NCI-H2171 (cell line): ENCODE results near the gene HLX.
A peak's percentile ranks its signal among the peaks of the same experiment; 100 is the strongest.

Experiments
- DNase-seq: peaks from one replicate; lab custom pipeline; 2025; lab: John Stamatoyannopoulos, UW

The HLX gene, protein sequence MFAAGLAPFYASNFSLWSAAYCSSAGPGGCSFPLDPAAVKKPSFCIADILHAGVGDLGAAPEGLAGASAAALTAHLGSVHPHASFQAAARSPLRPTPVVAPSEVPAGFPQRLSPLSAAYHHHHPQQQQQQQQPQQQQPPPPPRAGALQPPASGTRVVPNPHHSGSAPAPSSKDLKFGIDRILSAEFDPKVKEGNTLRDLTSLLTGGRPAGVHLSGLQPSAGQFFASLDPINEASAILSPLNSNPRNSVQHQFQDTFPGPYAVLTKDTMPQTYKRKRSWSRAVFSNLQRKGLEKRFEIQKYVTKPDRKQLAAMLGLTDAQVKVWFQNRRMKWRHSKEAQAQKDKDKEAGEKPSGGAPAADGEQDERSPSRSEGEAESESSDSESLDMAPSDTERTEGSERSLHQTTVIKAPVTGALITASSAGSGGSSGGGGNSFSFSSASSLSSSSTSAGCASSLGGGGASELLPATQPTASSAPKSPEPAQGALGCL

GRCh38 chr1:220879076-220879508 is at the start of gene HLX:
HLX (plus strand) TSS chr1:220879443; CDS start chr1:220879858, 415 bp downstream.
- no peak for DNase-seq

DNA sequence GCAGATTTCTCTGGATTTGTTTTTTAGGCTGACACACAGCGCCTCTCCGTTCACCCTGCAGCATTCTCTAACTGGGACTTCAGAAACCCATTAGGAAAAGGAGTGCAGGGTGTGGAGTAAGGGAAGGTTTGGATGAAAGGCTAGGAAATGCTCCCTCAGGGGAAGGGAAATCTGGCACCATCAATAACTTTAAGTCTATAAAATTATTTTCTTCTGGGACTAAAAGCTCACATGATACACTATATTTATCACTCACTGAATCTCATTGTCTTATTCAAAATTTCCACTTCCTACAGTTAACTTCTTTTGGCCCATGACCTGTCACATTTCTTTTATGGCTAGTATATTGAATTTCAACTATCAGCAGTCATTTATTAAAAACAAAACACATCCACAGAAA is 45.8 kb upstream of the HLX start:
- DNase-seq, result no peak

- DNase-seq, result no peak
Measured at GRCh38 chr1:220834155-220834870, 44.9 kb upstream of the HLX start.

- no peak for DNase-seq
Measured at GRCh38 chr1:220838578-220838977, 40.7 kb upstream of the HLX start.

GRCh38 chr1:220839474-220839873 is 39.8 kb upstream of the HLX start:
- no peak for DNase-seq

DNA sequence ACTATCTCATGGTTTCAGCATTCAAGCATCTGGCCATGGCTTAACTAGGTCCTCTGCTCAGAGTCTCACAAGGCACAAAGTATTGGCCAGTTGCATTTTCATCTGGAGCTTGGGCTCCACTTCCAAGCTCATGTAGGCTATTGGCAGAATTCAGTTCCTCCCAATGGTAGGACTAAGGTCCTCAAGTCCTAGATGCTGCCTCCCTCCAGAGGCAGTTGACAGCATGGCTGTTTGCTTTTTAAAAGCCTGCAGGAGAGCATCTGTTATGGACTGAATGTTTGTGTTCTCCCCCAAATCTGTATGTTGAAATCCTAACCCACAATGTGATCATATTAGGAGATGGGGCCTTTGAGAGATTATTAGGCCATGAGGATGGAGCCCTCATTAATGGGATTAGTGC is 38.0 kb upstream of the HLX start:
- no peak for DNase-seq

DNA sequence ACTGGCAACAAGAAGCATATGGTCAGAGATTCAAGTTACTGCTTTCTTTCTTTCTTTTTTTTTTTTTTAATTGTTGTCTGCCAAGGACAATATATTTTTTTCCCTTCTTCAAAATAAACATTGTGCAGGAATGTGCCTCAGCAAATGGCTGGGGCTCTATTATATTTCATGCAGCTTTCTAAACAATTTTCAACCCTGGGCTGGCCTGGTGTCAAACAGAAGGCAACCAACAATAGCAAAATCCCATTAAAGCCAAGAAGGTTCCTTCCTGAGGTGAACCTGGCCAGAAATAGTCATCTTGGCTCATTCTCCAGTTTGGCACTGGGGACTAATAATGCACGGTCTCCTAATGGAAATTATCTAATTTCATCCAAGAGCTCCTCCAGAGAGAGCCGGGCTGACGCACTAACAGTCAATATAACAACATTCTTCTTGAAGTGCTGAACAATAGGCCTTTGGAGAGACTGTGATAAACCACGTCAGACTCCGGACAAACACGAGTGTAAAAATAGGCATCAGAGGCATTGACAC is 35.7 kb upstream of the HLX start:
- DNase-seq, result peak; percentile 2

DNA sequence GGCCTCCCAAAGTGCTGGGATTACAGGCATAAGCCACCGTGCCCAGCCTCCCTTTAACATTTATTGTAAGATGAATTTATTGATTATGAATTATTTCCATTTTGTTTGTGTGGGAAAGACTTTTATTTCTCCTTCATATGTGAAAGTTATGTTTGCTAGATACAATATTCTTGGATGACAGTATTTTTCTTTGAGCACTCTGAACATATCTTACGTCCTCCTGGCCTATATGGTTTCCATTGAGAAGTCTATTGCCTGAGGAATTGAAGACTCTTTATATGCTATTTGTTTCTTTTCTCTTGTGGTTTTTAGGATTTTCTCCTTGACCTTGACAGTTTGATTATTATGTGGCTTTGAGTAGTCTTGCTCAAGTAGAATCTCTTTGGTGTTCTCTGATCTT is 26.8 kb upstream of the HLX start:
- DNase-seq, result no peak

DNA sequence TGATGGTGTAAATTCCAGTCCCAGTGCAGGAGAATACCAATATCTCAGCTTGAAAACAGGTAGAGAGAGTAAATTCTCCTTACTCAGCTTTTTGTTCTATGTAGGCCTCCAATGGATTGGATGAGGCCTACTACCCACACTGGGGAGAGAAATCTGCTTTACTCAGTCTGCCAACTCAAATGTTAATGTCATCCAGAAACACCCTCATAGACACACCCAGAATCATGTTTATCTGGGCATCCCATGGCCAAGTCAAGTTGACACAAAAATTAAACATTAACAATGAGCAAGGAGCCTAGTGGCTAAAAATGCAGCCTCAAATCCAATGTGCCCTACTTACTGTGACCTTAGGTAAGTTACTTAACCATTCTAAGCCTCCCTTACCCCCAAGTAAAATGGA is 6.9 kb upstream of the HLX start:
- no peak for DNase-seq

DNA sequence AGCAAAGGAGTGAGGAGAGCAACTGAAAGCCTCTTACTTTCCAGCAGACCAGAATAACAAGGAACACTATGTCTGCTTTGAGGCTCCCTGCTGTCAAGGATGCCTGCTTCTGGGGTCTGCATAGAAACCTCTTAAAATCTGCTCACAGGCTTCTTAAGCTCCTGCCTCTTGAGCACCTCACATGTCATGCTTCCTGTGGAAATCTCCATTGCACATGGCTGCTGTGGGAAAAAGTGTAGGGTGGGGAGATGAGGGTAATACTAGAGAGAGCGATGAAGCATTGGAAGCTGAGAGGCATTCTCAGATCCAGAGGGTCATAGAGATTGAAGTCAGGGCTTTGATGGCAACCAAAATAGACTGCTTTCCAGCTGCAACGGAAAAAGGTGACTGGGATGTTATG is 6.2 kb upstream of the HLX start:
- DNase-seq, result no peak

DNA sequence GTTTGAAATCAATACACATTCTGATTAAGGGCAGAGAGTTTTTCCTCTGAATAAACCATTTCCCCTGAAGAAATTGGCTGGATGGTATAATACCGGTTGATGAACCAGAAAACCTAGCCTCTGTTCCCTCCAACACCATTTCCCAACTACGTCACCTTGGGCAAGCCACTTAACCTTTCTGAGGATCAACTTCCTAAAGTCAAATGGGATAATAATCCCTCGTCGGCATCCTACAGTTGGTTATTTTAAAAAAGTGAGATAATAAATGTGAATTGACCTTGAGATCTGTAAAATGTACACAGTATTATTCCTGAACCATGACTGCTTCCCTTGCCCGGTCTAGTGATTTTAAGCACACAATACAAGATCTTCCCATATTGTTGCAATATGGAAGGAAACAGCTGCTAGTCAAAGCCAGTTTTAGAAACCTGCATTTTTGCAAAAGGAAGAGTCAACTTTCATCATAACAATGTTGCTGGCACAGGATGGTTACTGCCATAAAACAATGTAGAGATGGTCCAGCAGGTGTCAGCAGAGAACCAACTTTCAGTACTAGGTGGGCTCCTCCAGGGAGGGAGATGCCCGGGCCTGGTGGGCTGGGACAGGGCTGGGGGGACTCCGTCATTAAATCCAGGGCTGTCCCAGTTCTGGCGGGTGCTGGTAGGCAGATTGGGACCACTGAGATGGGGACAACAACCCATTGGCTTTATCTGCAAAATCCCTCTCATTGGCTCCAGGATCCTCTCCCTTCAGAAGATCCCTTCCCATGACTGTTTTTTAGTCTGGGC is 5.2 kb upstream of the HLX start:
- DNase-seq, result peak; percentile 7

DNA sequence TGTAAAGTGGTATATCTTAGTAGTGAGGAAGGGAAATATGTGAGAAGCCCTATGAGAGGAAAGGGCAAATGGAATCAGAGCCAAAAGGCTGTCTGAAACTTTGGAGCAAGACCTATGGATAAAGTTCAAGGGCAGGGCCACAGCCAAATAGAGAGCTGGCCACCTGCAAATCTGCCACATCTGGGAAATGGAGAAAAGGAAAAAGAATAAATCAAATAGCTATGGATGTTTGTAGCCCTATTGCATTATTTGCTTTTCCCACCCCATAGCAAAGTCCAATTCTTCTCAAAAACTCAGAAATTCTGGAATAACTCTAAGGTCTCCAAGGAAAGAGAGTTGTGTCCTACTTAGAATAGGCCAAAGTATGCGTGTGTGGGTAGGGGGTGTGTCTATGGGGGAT is 4.0 kb upstream of the HLX start:
- no peak for DNase-seq

GRCh38 chr1:220876511-220877376 is 2.5 kb upstream of the HLX start:
- DNase-seq, result no peak

- no peak for DNase-seq
Measured at GRCh38 chr1:220877377-220878095, 1.7 kb upstream of the HLX start.

DNA sequence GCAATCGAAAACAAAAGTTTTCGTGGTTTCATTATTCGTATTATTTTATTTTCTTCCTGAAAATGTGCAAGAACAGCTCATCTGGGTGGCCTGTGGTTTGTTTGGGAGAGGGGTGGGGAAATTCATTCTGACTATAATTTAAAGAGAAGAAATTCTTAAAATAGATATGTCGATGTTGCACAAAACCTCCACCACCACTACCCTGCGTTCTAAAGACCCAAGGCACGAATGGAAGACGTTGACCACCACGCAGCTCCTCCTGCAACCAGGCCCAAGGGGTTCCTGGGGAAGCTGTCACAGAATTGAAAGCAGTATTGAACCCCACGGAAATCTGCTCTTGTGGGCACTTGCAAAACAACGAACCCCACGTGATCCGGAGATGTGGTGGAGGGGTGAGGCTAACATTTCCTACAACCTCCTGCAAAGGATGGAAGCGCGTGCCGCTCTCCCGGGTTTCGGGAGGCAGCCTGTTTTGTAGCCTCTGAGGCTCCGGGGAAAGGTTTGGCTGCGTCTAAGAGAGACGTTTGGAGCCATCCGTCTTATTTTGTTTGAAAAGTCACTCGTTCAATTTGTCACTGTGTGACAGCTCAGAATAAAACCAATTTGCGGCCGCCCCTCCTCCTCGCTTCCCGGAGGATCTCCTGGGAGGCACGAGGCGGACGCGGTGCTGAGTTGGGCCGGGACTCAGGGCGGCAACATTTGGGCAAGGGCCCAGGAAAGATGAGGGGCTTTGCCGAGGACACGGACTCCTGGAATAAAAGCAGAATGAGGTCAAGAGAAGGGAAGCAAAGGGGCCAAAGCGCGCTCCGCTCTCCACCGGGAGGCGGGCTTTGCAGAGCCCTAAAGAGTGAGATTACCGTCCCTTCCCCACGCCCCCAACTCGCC is 810 bp upstream of the HLX start:
- no peak for DNase-seq

- peak; percentile 5 for DNase-seq
Measured at GRCh38 chr1:220879509-220880361, 492 bp downstream of the HLX start.

DNA sequence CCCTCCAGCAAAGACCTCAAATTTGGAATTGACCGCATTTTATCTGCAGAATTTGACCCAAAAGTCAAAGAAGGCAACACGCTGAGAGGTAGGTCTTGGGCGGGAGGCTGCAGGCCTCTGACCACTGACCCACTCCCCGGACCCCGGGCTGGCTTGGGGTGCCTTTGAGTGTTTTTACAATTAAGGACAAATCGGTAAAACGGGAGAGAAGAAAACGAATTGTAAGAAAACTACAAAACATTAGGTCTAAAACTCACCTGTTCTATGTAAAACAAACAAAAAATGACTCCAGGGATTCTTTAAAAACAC is 1.1 kb downstream of the HLX start:
- no peak for DNase-seq

DNA sequence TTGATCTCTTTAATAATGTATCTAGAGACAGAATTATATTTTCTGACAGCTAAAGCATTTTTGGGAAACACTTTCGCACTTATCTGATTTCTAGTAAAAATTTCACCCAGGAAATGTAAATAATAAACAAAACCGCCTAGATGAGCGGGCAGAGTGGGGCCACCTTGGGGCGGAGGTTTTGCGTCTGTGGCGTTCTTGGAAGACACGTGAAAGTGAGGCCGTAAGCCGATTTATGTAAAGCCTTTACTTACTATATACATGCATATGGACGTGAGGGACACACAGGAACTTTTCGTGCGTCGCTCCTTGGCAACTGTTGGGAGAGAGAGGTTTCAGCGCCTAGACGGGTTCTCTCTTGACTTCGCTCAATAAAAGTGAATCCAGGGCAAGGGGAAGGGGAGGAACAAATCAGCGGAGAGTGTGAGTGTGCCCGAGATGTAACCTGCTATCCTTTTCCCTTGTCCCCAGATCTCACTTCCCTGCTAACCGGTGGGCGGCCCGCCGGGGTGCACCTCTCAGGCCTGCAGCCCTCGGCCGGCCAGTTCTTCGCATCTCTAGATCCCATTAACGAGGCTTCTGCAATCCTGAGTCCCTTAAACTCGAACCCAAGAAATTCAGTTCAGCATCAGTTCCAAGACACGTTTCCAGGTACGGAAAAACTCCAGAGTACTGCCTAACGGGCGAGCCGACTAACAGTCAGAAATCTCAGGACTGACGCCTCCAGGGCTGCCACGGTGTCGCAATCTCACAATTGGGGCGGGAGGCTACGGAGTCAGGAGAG is 1.7 kb downstream of the HLX start:
- no peak for DNase-seq
